ENCODE results near the gene TMEM14B. TPM values are rescaled to one million over a fixed set of nuclear protein-coding genes. Genes with fewer than 3 reads are reported as not detected.

Gene TMEM14B
- total RNA-seq, 4 donors from 2014 or later, result 114 to 217 (median 197) TPM

DNA sequence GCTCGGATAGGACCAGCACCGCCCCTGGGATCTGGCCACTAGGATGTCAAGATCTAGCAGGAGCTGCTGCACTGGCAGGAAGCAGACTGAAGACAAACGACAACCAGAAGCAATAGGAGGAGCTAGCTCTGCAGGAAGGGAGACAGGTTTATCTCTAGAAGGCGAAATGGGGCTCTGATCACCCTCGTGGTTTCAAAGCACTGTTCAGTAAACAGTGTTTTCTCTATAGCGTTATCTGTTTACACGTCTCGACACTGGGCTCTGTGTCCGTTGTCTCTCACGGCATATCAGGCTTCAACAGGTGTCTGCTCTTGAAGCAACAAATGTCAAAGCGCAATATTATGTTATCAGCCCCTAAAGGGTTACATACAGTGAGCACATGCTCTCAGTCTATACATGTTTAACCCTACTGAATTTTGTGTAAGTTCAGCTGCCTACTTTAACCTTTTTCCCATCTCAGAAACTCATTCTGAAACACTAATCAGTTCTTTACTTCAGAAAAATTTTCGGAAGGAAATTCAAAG, 23.8 kb downstream of the TMEM14B start:
- Histone ChIP-seq H3K27me3 (no peaks in the 10 kb centered on the region), H3K27ac (no peak overlapping the region), H3K4me1 (no peaks in the 10 kb centered on the region), H3K9me3 (no peaks in the 10 kb centered on the region), H3K36me3 (peaks cover 3 to 4% of the 10 kb centered on the region in 2 donors), H3K4me3 (replicated peaks in 1 of 3) (no peak overlapping the region)
- DNase-seq, result no peak
- WGBS, 2 donors, result 83 to 86% methylated on average over 12 of the region's 12 CpGs
- no peak for TF ChIP-seq POLR2A (IDR thresholded peaks at IDR 0.05)
- no peak for TF ChIP-seq CTCF (IDR thresholded peaks at IDR 0.05)
- intact Hi-C loops (cut with DNase I), result no loop called here

DNA sequence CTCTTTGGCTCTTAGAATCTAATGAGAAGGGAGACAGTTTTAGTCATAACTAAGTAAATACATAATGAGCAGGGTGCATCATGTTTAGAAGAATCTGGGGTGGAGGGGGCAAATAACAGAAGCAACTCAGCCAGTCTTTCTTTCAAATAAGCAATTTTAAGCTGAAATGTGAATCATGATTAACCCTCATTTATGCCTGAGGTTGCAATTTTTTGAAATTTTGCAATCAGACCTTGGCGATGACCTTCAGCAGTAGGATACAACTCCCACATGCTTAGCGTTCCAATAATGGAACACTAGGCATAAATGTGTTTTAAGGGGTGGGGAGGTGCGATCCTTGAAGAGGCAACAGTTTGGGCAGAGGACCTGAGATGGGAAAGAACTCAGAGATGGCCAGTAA, 30.6 kb downstream of the TMEM14B start:
- no peaks in the 10 kb centered on the region for H3K9me3 ChIP-seq
- H3K27ac ChIP-seq, result no peak overlapping the region
- no peak for DNase-seq
- TF ChIP-seq POLR2A (IDR thresholded peaks at IDR 0.05), result no peak
- TF ChIP-seq CTCF (IDR thresholded peaks at IDR 0.05), result no peak
- no peak overlapping the region for H3K4me3 ChIP-seq (replicated peaks in 1 of 3)
- no peaks in the 10 kb centered on the region for H3K27me3 ChIP-seq
- intact Hi-C loops (cut with DNase I), result no loop called here
- H3K4me1 ChIP-seq, result no peaks in the 10 kb centered on the region
- H3K36me3 ChIP-seq, result peaks cover 0 to 4% of the 10 kb centered on the region in 2 donors
- WGBS, 2 donors, result 97 to 98% methylated on average over 3 of the region's 3 CpGs

DNA sequence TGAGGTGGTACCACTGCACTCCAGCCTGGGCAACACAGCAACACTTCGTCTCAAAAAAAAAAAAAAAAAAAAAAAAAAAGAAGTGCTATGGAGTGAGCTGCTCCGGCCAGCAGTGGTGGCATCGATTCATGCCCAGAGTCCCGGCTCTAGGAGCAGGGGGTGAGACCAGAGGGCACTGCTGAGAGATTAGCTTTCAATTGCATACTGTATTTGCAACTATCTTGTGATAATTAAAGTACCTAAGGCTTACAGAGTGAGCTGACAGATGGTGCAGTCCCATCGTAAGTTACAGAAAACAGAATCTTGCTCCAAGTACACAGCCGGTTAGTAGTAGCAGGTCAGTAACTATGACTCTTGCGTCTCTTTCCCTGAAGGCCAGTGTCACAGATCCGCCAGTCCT, 31.5 kb downstream of the TMEM14B start:
- Histone ChIP-seq H3K36me3 (peaks cover 0 to 4% of the 10 kb centered on the region in 2 donors), H3K4me1 (no peaks in the 10 kb centered on the region), H3K27ac (no peak overlapping the region), H3K9me3 (no peaks in the 10 kb centered on the region), H3K4me3 (replicated peaks in 1 of 3) (no peak overlapping the region), H3K27me3 (no peaks in the 10 kb centered on the region)
- WGBS, 2 donors, result 92 to 95% methylated on average over 8 of the region's 8 CpGs
- no peak for TF ChIP-seq POLR2A (IDR thresholded peaks at IDR 0.05)
- TF ChIP-seq CTCF (IDR thresholded peaks at IDR 0.05), result no peak
- DNase-seq, result no peak
- intact Hi-C loops (cut with DNase I), result no loop called here

DNA sequence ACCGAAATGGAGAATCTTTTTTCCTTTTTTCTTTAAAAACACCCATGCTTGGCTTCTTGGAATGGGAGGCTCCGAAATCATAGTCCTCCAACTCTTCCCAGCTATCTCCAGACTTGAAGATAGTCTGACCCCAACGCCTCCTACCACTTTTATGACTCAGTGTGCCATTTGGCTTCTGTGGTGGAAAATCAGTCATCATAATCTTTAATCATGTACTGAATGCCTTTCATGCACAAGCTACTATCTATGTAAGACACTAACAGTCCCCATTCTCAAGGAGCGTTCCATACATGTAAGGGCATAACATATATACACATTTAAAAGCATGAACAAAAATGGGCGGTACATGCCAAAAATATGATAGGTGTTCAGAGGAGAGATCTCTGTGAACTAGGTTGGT, 44.1 kb downstream of the TMEM14B start:
- 96 to 97% methylated on average over 5 of the region's 5 CpGs for WGBS, 2 donors
- no peak for DNase-seq
- Histone ChIP-seq H3K4me3 (replicated peaks in 1 of 3) (no peak overlapping the region), H3K9me3 (no peaks in the 10 kb centered on the region), H3K27ac (no peak overlapping the region), H3K4me1 (no peaks in the 10 kb centered on the region), H3K27me3 (no peaks in the 10 kb centered on the region), H3K36me3 (no peaks in the 10 kb centered on the region)
- TF ChIP-seq POLR2A (IDR thresholded peaks at IDR 0.05) (no peak), CTCF (IDR thresholded peaks at IDR 0.05) (no peak)
- intact Hi-C loops (cut with DNase I), result loop anchor here (10.0 kb wide), 1 partner anchor 307 kb away; no protein-coding TSS in a partner anchor

- no peaks in the 10 kb centered on the region for H3K9me3 ChIP-seq
These were observed 44.5 kb downstream of the TMEM14B start for GRCh38 chr6:10792101-10792500.

More at GRCh38 chr6:10792101-10792500, 44.5 kb downstream of the TMEM14B start:
- Histone ChIP-seq H3K27me3 (no peaks in the 10 kb centered on the region), H3K4me1 (no peaks in the 10 kb centered on the region), H3K27ac (no peak overlapping the region), H3K36me3 (no peaks in the 10 kb centered on the region), H3K4me3 (replicated peaks in 1 of 3) (no peak overlapping the region)
- no peak for TF ChIP-seq POLR2A (IDR thresholded peaks at IDR 0.05)
- DNase-seq, result no peak
- WGBS, 2 donors, result 87 to 89% methylated on average over 5 of the region's 5 CpGs
- intact Hi-C loops (cut with DNase I), result loop anchor here (10.0 kb wide), 1 partner anchor 307 kb away; no protein-coding TSS in a partner anchor
